ENCODE results near the gene P3H4. TPM values are rescaled to one million over a fixed set of nuclear protein-coding genes. Genes with fewer than 3 reads are reported as not detected.

The P3H4 gene
- total and polyA plus RNA-seq, 10 of the 15 experiments (the other 5 are each of a cell fraction or from before 2014, with no cell fraction given) = 0.32 to 1.1 (median 0.64) TPM; not detected in 1

GRCh38 chr17:41792845-41793783 lies 18.6 kb downstream of the P3H4 start (continued):
- TF ChIP-seq NFYB (IDR thresholded peaks at IDR 0.05; ENCODE audit: insufficient read depth, low read depth, low read length) = no peak
- TF ChIP-seq RAD21 (IDR thresholded peaks at IDR 0.05; ENCODE audit: insufficient read depth, low read depth, low read length) = no peak
- TF ChIP-seq TAF1 (IDR thresholded peaks at IDR 0.05; ENCODE audit: borderline replicate concordance, low read depth, low read length) = no peak
- TF ChIP-seq IRF5 (IDR thresholded peaks at IDR 0.05; ENCODE audit: borderline replicate concordance) = no peak
- no peak for TF ChIP-seq BCL3 (IDR thresholded peaks at IDR 0.05; ENCODE audit: borderline replicate concordance, insufficient read depth, low read depth, low read length, poor library complexity, severe bottlenecking)
- TF ChIP-seq ATF7 (IDR thresholded peaks at IDR 0.05; ENCODE audit: low read depth) = no peak
- TF ChIP-seq MYB (IDR thresholded peaks at IDR 0.05; ENCODE audit: borderline replicate concordance, low read depth, low read length) = no peak
- no peak for TF ChIP-seq SMAD5 (IDR thresholded peaks at IDR 0.05; ENCODE audit: low read depth)

Data from GM12878 (cell line).